SK-N-MC (cell line): Measurements from ENCODE around the gene DERA.

Experiments used
- EZH2 ChIP-seq: fragments of 200-600 bp; sonication (generic); IDR thresholded peaks from one replicate; pipeline ENCODE4 v1.6.1; 2017; ENCODE audit warnings: antibody characterized with exemption
- FOXP2 ChIP-seq: optimal IDR thresholded peaks from 2 replicates; pipeline ENCODE3; 2011; ENCODE audit warnings: mild to moderate bottlenecking, moderate library complexity; ENCODE audit not compliant: insufficient read depth; ENCODE audit errors: extremely low read length, control extremely low read depth
- POLR2AphosphoS5 ChIP-seq: IDR thresholded peaks from 2 replicates; pipeline ENCODE4 v1.6.1; 2012; ENCODE audit warnings: mild to moderate bottlenecking, low read depth, low read length, borderline replicate concordance

- no peak for TF ChIP-seq EZH2
- TF ChIP-seq POLR2AphosphoS5, result no peak
- TF ChIP-seq FOXP2, result no peak
Observed at GRCh38 chr12:15863372-15863771, 47.8 kb upstream of the DERA start.
